ENCODE results near the gene CA10. TPM values are rescaled to one million over a fixed set of nuclear protein-coding genes. Genes with fewer than 3 reads are reported as not detected.

The CA10 gene
- total RNA-seq, 6 experiments from 2014 or later: not detected

- no peak for TF ChIP-seq CTCF (IDR thresholded peaks at IDR 0.05)
- Mint-ChIP-seq H3K4me3 (no peak overlapping the region), H3K4me1 (ENCODE audit: low read depth) (no peaks in the 10 kb centered on the region), H3K9me3 (peaks cover 37% of the 10 kb centered on the region), H3K36me3 (ENCODE audit: low read depth) (no peaks in the 10 kb centered on the region), H3K27me3 (ENCODE audit: insufficient read depth) (no peaks in the 10 kb centered on the region; the same call in 1 of the 2 replicates), H3K27ac (no peak overlapping the region)
- DNase-seq: no peak
Measured at GRCh38 chr17:51731941-51732722, 426.4 kb downstream of the CA10 start.

- Mint-ChIP-seq H3K36me3 (ENCODE audit: low read depth) (no peaks in the 10 kb centered on the region), H3K9me3 (peaks cover 39% of the 10 kb centered on the region), H3K4me3 (no peak overlapping the region), H3K27ac (no peak overlapping the region), H3K27me3 (ENCODE audit: insufficient read depth) (no peaks in the 10 kb centered on the region), H3K4me1 (ENCODE audit: low read depth) (no peaks in the 10 kb centered on the region)
- DNase-seq: no peak
- TF ChIP-seq CTCF (IDR thresholded peaks at IDR 0.05): no peak
Measured at GRCh38 chr17:51730303-51731050, 428.0 kb downstream of the CA10 start.

- Mint-ChIP-seq H3K4me3 (no peak overlapping the region), H3K36me3 (ENCODE audit: low read depth) (peaks cover 4% of the 10 kb centered on the region; the same call in 1 of the 2 replicates), H3K27me3 (ENCODE audit: insufficient read depth) (no peaks in the 10 kb centered on the region; the same call in 1 of the 2 replicates), H3K4me1 (ENCODE audit: low read depth) (no peaks in the 10 kb centered on the region), H3K9me3 (peaks cover 44% of the 10 kb centered on the region), H3K27ac (no peak overlapping the region)
- DNase-seq: no peak
- TF ChIP-seq CTCF (IDR thresholded peaks at IDR 0.05): no peak
Measured at GRCh38 chr17:51725185-51725584, 433.3 kb downstream of the CA10 start.

- DNase-seq: no peak
- Mint-ChIP-seq H3K27ac (no peak overlapping the region), H3K4me3 (no peak overlapping the region), H3K9me3 (peaks cover 49% of the 10 kb centered on the region), H3K27me3 (ENCODE audit: insufficient read depth) (no peaks in the 10 kb centered on the region; the same call in 1 of the 2 replicates), H3K4me1 (ENCODE audit: low read depth) (no peaks in the 10 kb centered on the region), H3K36me3 (ENCODE audit: low read depth) (peaks cover 4% of the 10 kb centered on the region; the same call in 1 of the 2 replicates)
- no peak for TF ChIP-seq CTCF (IDR thresholded peaks at IDR 0.05)
Measured at GRCh38 chr17:51724043-51724580, 434.4 kb downstream of the CA10 start.

- H3K9me3 Mint-ChIP-seq: peaks cover 44% of the 10 kb centered on the region
- no peak overlapping the region for H3K27ac Mint-ChIP-seq
- no peaks in the 10 kb centered on the region; the same call in 1 of the 2 replicates for H3K27me3 Mint-ChIP-seq (ENCODE audit: insufficient read depth)
Measured at GRCh38 chr17:51722994-51723393, 435.5 kb downstream of the CA10 start.

More at GRCh38 chr17:51722994-51723393, 435.5 kb downstream of the CA10 start:
- Mint-ChIP-seq H3K4me1 (ENCODE audit: low read depth) (no peaks in the 10 kb centered on the region), H3K4me3 (no peak overlapping the region), H3K36me3 (ENCODE audit: low read depth) (peaks cover 4% of the 10 kb centered on the region; the same call in 1 of the 2 replicates)
- TF ChIP-seq CTCF (IDR thresholded peaks at IDR 0.05): no peak
- no peak for DNase-seq
